GM18498 (cell line): Measurements from ENCODE around the gene NAP1L4.
A peak's percentile ranks its signal among the peaks of the same experiment; 100 is the strongest.
"Not testable (repeated sequence)": the region's sequence is repeated elsewhere in the genome, so short reads cannot be mapped to it uniquely, and the experiment has no call there.

Experiments used
- ATAC-seq: cut with Tn5 transposase; IDR thresholded peaks from one replicate; pipeline ENCODE4 v1.9.1; 2021; ENCODE audit warnings: mild to moderate bottlenecking, moderate library complexity; ENCODE audit not compliant: unreplicated experiment

NAP1L4 gene

DNA sequence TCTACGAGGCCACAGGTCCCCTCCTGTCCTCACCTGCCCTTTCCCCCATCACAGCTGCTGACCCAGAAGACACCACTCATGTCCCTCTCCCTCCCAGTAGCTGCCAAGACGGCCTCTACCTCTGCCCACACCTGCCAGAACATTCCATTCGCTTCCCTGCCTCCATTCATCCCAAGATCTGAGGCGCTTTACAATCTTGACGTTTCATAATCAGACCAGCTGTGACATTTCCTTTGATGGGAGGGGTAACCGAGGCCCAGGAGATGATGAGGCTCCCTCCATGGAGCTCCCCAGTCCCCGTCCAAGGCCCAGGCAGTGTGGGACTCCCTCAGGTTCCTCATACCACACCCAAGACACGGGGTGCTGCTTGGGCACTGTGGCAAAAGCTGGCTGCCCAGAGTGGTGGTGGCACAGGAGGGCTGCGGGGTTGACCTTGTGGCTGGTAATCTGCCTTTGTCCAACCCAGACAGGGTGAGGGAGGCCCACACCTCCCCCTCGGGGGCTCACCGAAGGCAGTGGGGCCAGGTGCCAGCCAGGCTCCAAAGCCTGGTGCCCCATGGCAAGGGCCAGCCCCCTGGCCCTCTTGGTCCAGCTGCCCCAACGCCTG, 80.2 kb downstream of the NAP1L4 start:
- no peak for ATAC-seq

- ATAC-seq, result no peak
Measured at GRCh38 chr11:2911088-2911784, 80.9 kb downstream of the NAP1L4 start.

GRCh38 chr11:2910401-2910955, 81.7 kb downstream of the NAP1L4 start:
- no peak for ATAC-seq

DNA sequence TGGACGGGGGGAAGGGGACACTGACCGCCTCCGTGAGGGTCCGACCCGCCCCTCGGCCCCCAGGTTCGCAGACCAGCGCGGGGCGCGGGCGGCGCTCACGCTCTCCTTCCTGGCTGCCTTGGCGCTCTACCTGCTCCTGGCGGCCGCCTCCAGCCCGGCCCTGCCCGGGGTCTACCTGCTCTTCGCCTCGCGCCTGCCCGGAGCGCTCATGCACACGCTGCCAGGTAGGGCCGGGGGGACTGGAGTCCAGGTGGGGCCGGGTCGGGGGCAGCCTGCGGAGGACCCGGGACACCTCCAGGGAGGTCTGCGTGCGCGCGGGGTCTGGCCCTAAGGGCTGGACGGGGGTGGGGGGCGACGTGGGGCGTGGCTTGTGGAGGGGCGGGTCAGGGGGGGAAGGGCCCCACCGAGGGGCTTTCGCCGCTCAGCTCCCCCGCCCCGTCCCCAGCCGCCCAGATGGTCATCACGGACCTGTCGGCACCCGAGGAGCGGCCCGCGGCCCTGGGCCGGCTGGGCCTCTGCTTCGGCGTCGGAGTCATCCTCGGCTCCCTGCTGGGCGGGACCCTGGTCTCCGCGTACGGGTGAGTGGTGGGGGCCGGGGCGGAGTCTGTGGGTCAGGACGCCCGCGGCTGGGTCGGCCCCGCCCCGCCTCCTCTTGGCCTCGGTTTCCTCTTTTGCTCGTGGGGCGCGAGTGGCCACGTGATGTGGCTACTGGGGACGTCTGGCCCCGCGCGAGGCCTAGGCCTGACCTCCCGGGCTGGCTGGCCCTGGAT, 82.8 kb downstream of the NAP1L4 start:
- ATAC-seq, result no peak

GRCh38 chr11:2908130-2908529, 84.0 kb downstream of the NAP1L4 start:
- no peak for ATAC-seq

DNA sequence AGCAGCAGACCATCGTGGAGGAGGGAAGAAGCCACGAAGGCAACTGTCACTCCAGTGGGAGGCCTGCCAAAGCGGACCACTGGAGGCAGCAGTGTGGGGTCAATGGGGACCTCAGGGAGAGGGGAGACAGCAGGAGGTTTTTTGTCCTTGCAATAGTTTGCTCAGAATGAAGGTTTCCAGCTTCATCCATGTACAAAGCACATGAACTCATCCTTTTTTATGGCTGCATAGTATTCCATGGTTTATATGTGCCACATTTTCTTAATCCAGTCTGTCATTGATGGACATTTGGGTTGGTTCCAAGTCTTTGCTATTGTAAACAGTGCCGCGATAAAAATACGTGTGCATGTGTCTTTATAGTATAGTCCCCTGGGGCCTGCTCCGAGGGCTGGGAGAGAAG, 86.8 kb downstream of the NAP1L4 start:
- ATAC-seq, result not testable (repeated sequence)

DNA sequence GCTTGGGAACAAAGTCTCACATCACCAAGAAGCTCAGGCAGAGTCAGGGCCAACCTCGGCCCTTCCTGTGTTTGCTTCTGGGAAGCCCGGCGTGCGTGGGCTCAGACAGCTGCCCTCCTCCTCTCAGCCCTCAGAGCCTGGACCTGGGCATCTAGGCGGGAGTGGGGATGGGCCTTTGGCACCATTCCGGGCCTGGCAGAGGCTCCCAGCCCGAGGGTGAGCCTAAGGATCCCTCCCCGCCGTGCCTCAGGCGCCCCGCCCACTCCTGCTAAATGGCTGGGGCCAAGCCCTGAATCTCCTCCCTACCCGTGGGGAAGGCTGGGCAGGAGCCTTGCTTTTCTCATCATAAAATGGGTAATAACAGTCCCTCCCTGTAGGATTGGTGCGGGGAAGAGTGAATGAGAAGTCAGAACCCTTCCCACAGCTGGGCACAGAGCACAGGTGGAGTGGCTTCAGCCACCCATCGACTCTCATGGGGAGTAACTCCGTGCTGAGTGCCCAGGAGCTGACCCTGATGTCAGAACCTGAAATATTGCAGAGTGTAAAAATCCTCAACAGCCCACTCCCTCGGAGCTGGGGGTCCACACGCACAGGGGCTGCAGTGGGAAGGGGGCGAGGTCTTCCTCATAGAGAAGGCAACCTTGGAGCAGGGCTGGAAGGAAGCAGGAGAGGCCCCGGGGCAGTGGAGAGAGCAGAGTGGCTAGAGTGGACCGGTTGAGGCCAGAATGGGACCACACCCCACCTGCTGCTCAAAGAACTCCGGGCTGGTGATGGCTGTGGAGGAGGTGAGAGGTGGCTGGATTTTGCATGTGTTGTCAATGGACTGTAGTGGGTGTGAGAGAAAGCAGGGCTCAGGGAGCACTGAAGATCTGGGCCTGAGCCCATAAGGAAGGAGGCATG, 87.7 kb downstream of the NAP1L4 start:
- no peak for ATAC-seq

GRCh38 chr11:2903672-2904011, 88.5 kb downstream of the NAP1L4 start:
- no peak for ATAC-seq

DNA sequence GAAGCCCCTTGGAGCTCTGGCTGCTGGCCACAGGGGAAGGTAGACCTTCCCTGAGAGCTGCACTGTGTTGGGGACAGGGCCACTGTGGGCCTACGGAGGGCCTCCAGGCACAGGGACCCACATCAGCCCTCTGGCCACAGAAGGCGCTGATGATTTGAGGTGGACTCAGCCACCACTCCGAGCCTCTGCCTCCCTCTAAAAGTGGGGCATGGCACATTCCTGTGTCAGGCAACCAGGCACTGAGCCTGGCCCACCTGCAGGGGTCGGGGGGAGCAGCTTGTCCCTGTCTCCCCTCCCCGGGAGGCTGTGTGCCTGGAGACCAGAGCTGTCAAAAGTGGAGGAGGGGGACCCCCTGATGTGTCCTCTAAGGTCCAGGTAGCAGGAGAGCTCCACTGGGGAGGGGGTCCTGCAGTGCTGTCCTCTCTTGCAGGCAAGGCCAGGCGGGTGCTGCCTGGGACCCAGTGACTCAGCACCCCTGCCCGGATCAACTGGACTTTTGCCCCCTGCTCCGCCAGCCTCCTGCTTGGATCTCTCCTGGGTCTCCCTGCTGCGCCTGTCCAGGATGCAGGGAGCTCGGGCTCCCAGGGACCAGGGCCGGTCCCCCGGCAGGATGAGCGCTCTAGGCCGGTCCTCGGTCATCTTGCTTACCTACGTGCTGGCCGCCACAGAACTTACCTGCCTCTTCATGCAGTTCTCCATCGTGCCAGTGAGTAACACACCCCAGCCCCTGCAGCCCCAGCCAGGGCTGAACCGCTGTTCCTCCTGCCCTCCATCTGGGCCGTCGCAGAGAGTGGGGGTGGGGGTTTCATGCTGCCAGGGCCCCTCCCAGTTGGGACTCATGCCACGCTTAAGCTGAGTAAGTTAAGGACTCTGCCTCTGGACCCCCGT, 89.1 kb downstream of the NAP1L4 start:
- no peak for ATAC-seq

GRCh38 chr11:2901854-2902783, 90.0 kb downstream of the NAP1L4 start:
- ATAC-seq, result peak; percentile 98

DNA sequence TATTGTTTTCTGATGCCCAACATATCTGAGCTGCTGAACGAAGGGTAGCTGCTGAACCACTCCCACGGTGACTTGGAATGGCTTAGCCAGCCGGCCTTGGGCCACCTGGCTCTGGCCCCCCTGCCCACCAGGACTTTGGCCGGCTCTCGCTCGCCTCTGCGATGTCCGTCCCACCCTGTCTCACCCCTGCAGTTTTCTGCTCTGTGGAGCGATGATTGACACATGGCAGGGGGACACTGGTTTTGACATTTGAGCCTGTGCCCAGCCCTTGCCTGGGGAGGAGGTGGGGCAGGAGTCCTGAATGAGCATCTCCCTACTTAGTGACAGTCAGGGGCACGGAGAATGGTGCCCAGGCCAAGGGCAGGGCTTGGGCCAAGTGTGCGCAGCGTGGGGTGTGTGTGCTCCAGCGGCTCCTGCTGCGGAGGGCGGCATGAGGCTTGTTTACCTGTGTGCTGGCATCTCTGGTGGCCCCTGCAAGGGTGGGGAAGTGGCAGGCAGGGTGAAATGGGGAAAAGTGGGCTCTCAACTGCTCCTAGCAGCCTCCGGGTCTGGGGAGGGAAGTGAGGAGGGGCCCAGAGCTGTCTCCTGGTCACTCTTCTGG, 90.8 kb downstream of the NAP1L4 start:
- ATAC-seq, result no peak

DNA sequence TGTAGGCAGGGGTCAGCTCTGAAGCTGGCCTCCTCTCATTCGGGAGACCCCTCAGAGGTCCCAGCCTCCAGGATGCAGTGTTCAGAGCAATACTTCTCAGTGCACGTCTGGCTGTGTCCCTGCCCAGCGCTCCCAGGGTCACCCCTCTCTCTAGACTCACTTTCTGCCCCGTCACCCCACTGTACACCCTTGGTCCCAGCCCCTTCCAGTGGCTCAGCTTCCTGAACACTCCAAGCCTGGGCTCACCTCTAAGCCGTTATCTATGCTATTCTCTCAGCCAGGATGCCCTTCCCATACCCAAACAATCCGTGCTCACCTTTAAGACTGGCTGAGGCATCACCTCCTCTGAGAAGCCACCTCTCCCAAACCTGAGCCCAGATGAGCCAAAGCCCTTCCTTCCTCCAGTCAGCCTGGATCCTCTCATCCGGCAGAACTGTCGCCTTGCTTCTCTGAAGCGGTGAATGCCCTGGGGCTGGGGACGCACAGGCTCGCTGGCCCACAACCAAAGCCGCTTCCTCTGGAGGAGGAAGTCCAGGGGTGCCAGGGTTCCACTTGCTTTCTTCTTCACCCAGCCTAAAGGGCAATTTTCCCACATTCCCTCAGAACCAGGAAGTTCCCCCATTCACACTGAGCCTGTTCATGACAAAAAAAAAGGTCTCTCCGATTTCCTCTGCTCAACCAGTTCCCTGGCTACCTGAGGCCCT, 92.9 kb downstream of the NAP1L4 start:
- no peak for ATAC-seq

DNA sequence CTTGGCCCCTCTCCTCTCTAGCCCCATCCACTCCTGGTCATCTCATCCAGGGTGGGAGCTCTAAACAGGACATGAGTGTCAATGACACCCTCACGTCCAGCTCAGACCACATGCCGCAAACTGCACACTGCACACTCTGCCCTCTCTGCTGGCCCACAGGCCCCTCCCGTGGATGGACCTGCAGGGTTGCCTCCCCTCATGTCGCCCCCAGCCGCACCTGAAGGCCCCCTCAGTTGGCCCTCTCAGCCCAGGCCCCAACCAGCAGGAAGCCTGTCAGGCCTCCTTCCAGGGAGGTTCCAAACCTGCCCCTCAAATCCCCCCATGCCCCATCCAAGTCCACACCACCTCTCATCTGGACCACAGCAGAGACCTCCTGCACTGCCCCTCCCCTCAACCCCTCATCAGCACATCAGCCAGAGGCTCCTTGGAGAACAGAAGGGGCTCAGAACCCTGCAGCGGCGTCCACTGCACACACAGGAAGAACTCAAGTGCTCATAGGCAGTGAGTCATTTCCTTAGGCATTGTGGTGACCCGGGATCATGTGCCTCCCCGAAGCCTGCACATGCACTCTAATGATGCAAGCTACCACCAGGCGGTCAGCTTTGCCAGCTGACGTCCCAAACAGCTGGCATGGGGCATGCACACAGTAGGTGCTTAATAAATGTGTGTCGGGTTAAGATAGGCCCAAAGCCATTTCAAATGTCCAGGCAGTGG, 93.6 kb downstream of the NAP1L4 start:
- ATAC-seq, result no peak

GRCh38 chr11:2897048-2897447, 95.1 kb downstream of the NAP1L4 start:
- no peak for ATAC-seq

- no peak for ATAC-seq
Measured at GRCh38 chr11:2896047-2896446, 96.1 kb downstream of the NAP1L4 start.
